HepG2 (cell line): ENCODE results near the gene C2orf81. TPM values are rescaled to one million over a fixed set of nuclear protein-coding genes. Genes with fewer than 3 reads are reported as not detected.

ENCODE experiments used
- ERF ChIP-seq: IDR thresholded peaks from 2 replicates; pipeline ENCODE4 v1.6.1; 2018; ENCODE audit warnings: missing biosample characterization, missing genetic modification reagents
- HNF1A ChIP-seq, 2 experiments: sonication (generic) in 1 of 2; formaldehyde crosslinking in 1 of 2; IDR thresholded peaks; 2 replicates each; pipeline versions ENCODE4 v1.4.0 to v1.6.1; 2016 to 2020; ENCODE audit warnings: borderline replicate concordance in 1 of 2, low read depth in 1 of 2, mild to moderate bottlenecking in 1 of 2, missing genetic modification reagents in 1 of 2
- MYNN ChIP-seq: sonication (generic); formaldehyde crosslinking; IDR thresholded peaks from 2 replicates; pipeline ENCODE4 v1.4.0; 2020; ENCODE audit warnings: mild to moderate bottlenecking, low read depth, missing genetic modification reagents
- RFXAP ChIP-seq: sonication (generic); formaldehyde crosslinking; IDR thresholded peaks from 2 replicates; pipeline ENCODE4 v1.4.0; 2020; ENCODE audit warnings: missing genetic modification reagents, borderline replicate concordance
- SNAPC4 ChIP-seq: sonication (generic); formaldehyde crosslinking; IDR thresholded peaks from 2 replicates; pipeline ENCODE4 v1.4.0; 2020; ENCODE audit warnings: mild to moderate bottlenecking, missing genetic modification reagents
- ZBTB43 ChIP-seq: sonication (generic); formaldehyde crosslinking; conservative IDR thresholded peaks from 2 replicates; pipeline ENCODE4 v1.4.0; 2020; ENCODE audit warnings: missing genetic modification reagents
- ZBTB7A ChIP-seq: sonication (generic); formaldehyde crosslinking; IDR thresholded peaks from 2 replicates; pipeline ENCODE4 v1.8.0; 2022; ENCODE audit warnings: mild to moderate bottlenecking, missing genetic modification reagents
- ZNF598 ChIP-seq: sonication (generic); formaldehyde crosslinking; IDR thresholded peaks from 2 replicates; pipeline ENCODE4 v1.5.1; 2020; ENCODE audit warnings: mild to moderate bottlenecking, missing genetic modification reagents, borderline replicate concordance
- ZNF646 ChIP-seq: sonication (generic); formaldehyde crosslinking; IDR thresholded peaks from 2 replicates; pipeline ENCODE4 v1.9.0; 2021; ENCODE audit warnings: mild to moderate bottlenecking, missing genetic modification reagents
- polyA plus RNA-seq, 8 experiments: library from polyadenylated mRNA; depleted of rRNA in 3 of 8; stranded (reverse) in 7 of 8; unstranded in 1 of 8; fragments of >200 nt; fragmentation: Illumina TruSeq in 4 of 8; extraction: Trizol in 4 of 8; gene quantifications; 2 replicates each; pipeline versions ENCODE4 v1.2.1 to v1.2.3, GENCODE V29; 2011 to 2016; ENCODE audit warnings: low read depth in 4 of 8, missing spikeins in 1 of 8, mixed read lengths in 1 of 8; ENCODE audit not compliant: insufficient read depth in 1 of 8
- total RNA-seq, 5 experiments: library from RNA; depleted of rRNA; stranded (reverse); fragments of >200 nt; fragmentation: Illumina TruSeq; extraction: Trizol; gene quantifications; 2 replicates each; pipeline ENCODE4 v1.2.3, GENCODE V29; 2016; ENCODE audit warnings: low read depth in 1 of 5

C2orf81 gene
- total and polyA plus RNA-seq, 2 of the 13 experiments (the other 11 are each of a cell fraction or from before 2014, with no cell fraction given) = 0.15 to 0.17 TPM

- no peak for TF ChIP-seq ZNF598
- TF ChIP-seq HNF1A (IDR thresholded peaks at IDR 0.05; ENCODE audit: low read depth) = no peak
- no peak for TF ChIP-seq HNF1A (CRISPR knock-in tag; IDR thresholded peaks at IDR 0.05; ENCODE audit: borderline replicate concordance)
- no peak for TF ChIP-seq ZBTB7A (CRISPR knock-in tag)
- TF ChIP-seq ZBTB43 (CRISPR knock-in tag) = no peak
- no peak for TF ChIP-seq ERF (CRISPR knock-in tag)
- TF ChIP-seq SNAPC4 (CRISPR knock-in tag) = no peak
- TF ChIP-seq ZNF646 (CRISPR knock-in tag) = no peak
- TF ChIP-seq MYNN = no peak
- no peak for TF ChIP-seq RFXAP (CRISPR knock-in tag)
Observed at GRCh38 chr2:74379851-74380789, 41.3 kb downstream of the C2orf81 start, which contains the start of gene DCTN1 (continued).
